Measurements from ENCODE around the gene CCDC86.

The CCDC86 gene

DNA sequence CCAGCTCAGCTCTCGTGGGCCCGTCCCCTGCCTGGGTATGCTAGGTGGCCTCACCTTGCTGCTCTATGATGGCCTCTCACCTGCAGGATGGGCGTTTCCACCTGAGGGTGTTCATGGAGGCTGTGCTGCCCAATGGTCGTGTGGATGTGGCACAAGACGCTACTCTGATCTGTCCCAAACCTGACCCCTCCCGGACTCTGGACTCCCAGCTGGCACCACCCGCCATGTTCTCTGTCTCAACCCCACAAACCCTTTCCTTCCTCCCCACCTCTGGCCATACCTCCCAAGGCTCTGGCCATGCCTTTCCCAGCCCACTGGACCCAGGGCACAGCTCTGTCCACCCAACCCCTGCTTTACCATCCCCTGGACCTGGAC is 27.5 kb downstream of the CCDC86 start:
- no peak for DNase-seq (ENCODE audit: low read depth in 1 of 2, low spot score in 1 of 2)
- Histone ChIP-seq H3K27me3 (ENCODE audit: insufficient read depth, poor library complexity, severe bottlenecking) (no peaks in the 10 kb centered on the region), H3K4me3 (replicated peaks; ENCODE audit: insufficient read depth, low read length) (no peak overlapping the region), H3K27ac (replicated peaks) (no peak overlapping the region)
- TF ChIP-seq POLR2AphosphoS5 (IDR thresholded peaks at IDR 0.05; ENCODE audit: low read depth) (no peak), GABPA (IDR thresholded peaks at IDR 0.05; ENCODE audit: low read depth) (no peak), SPI1 (IDR thresholded peaks at IDR 0.05; ENCODE audit: borderline replicate concordance, low read depth) (no peak)
- TF ChIP-seq, protein P1, sequence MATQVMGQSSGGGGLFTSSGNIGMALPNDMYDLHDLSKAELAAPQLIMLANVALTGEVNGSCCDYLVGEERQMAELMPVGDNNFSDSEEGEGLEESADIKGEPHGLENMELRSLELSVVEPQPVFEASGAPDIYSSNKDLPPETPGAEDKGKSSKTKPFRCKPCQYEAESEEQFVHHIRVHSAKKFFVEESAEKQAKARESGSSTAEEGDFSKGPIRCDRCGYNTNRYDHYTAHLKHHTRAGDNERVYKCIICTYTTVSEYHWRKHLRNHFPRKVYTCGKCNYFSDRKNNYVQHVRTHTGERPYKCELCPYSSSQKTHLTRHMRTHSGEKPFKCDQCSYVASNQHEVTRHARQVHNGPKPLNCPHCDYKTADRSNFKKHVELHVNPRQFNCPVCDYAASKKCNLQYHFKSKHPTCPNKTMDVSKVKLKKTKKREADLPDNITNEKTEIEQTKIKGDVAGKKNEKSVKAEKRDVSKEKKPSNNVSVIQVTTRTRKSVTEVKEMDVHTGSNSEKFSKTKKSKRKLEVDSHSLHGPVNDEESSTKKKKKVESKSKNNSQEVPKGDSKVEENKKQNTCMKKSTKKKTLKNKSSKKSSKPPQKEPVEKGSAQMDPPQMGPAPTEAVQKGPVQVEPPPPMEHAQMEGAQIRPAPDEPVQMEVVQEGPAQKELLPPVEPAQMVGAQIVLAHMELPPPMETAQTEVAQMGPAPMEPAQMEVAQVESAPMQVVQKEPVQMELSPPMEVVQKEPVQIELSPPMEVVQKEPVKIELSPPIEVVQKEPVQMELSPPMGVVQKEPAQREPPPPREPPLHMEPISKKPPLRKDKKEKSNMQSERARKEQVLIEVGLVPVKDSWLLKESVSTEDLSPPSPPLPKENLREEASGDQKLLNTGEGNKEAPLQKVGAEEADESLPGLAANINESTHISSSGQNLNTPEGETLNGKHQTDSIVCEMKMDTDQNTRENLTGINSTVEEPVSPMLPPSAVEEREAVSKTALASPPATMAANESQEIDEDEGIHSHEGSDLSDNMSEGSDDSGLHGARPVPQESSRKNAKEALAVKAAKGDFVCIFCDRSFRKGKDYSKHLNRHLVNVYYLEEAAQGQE (IDR thresholded peaks at IDR 0.05; ENCODE audit: insufficient replicate concordance, low read depth): no peak

DNA sequence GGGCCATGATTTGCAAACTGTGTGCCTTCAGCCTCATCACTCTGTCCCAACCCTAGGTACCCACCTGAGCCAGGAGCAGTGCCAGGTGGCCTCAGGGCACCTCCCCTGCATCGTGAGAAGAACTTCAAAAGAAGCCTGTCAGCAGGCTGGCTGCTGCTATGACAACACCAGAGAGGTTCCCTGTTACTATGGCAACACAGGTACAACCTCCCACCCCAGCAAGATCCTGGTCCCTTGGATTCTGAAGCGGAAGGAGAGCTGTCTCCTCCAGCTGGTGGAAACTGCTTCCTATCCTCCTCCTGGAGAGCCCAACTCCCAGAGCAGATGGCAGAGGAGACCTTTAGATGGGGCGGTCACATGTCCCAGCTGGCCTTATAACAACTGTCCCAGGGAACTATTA is 28.4 kb downstream of the CCDC86 start:
- Histone ChIP-seq H3K27ac (replicated peaks) (no peak overlapping the region), H3K27me3 (ENCODE audit: insufficient read depth, poor library complexity, severe bottlenecking) (no peaks in the 10 kb centered on the region), H3K4me3 (replicated peaks; ENCODE audit: insufficient read depth, low read length) (no peak overlapping the region)
- TF ChIP-seq CTCF (IDR thresholded peaks at IDR 0.05; ENCODE audit: insufficient read depth, low read length) (no peak), POLR2AphosphoS5 (IDR thresholded peaks at IDR 0.05; ENCODE audit: low read depth) (no peak), GABPA (IDR thresholded peaks at IDR 0.05; ENCODE audit: low read depth) (no peak)
- no peak for DNase-seq (ENCODE audit: low read depth in 1 of 2, low spot score in 1 of 2)

GRCh38 chr11:60870733-60871377 is 28.9 kb downstream of the CCDC86 start:
- no peak for DNase-seq (ENCODE audit: low read depth in 1 of 2, low spot score in 1 of 2)
- no peak overlapping the region for H3K27ac ChIP-seq (replicated peaks)
- H3K4me3 ChIP-seq (replicated peaks; ENCODE audit: insufficient read depth, low read length): no peak overlapping the region

More at GRCh38 chr11:60870733-60871377, 28.9 kb downstream of the CCDC86 start:
- no peaks in the 10 kb centered on the region for H3K27me3 ChIP-seq (ENCODE audit: insufficient read depth, poor library complexity, severe bottlenecking)
- TF ChIP-seq GABPA (IDR thresholded peaks at IDR 0.05; ENCODE audit: low read depth) (no peak), POLR2AphosphoS5 (IDR thresholded peaks at IDR 0.05; ENCODE audit: low read depth) (no peak), SPI1 (IDR thresholded peaks at IDR 0.05; ENCODE audit: borderline replicate concordance, low read depth) (no peak), CTCF (IDR thresholded peaks at IDR 0.05; ENCODE audit: insufficient read depth, low read length) (no peak)
- TF ChIP-seq, protein P1 (IDR thresholded peaks at IDR 0.05; ENCODE audit: insufficient replicate concordance, low read depth): no peak

Measured in HL-60 (cell line).